GM12878 (cell line): ENCODE measurements around the gene ABCA13. TPM values are rescaled to one million over a fixed set of nuclear protein-coding genes. Genes with fewer than 3 reads are reported as not detected.

Source experiments
- ATAC-seq: fragments of 200-7000 bp; cut with Tn5 transposase; 3 replicates; pipeline ENCODE4 v1.9.1; 2020; ENCODE audit warnings: mild to moderate bottlenecking, moderate library complexity
- BruUV-seq: library from RNA; stranded (reverse); fragments of 400-500 nt; replicated peaks from 2 replicates; lab custom pipeline; 2021; lab: Mats Ljungman, UMichigan
- CTCF ChIA-PET: fragments of 300-600 bp; sonication (Branson Sonifier 250); formaldehyde crosslinking; extraction: SDS; loops from one replicate; lab custom pipeline; 2021; ENCODE audit warnings: inconsistent platforms; lab: Yijun Ruan, JAX
- POLR2A ChIA-PET: fragments of 350-600 bp; formaldehyde crosslinking; extraction: SDS; loops from one replicate; lab custom pipeline; 2021; ENCODE audit warnings: inconsistent platforms; lab: Charles Lee
- RAD21 ChIA-PET: fragments of 300-600 bp; sonication (Branson Sonifier 250); formaldehyde crosslinking; loops from one replicate; lab custom pipeline; 2023; ENCODE audit warnings: antibody characterized with exemption; ENCODE audit not compliant: unreplicated experiment; lab: Charles Lee
- SMC1A ChIA-PET: fragments of 300-600 bp; sonication (Branson Sonifier 250); formaldehyde crosslinking; loops from one replicate; lab custom pipeline; 2023; ENCODE audit not compliant: unreplicated experiment, uncharacterized antibody; lab: Charles Lee
- DNase-seq: peaks from one replicate; pipeline ENCODE4 v3.0.0-alpha.2; 2011; ENCODE audit warnings: low read depth, low spot score
- FAIRE-seq: peaks from 3 replicates; lab custom pipeline; 2011; peaks lifted over from hg19 to GRCh38; lab: Jason Lieb, UNC
- H2AFZ ChIP-seq: 2 replicates; pipeline ENCODE4 v1.6.0; 2011; ENCODE audit warnings: low read depth, low read length, control low read depth; ENCODE audit not compliant: control insufficient read depth
- H3K27ac ChIP-seq: 2 replicates; pipeline ENCODE4 v1.5.1; 2011; ENCODE audit warnings: control low read depth; ENCODE audit not compliant: control insufficient read depth, insufficient read depth
- H3K27me3 ChIP-seq, 2 experiments: replicated peaks in 1 of 2; 2 replicates each; pipeline versions ENCODE4 v1.6.0 to v1.6.1; 2011; ENCODE audit warnings: low read length in 1 of 2; ENCODE audit not compliant: control insufficient read depth in 2 of 2, insufficient read depth in 2 of 2
- H3K36me3 ChIP-seq, 2 experiments: 2 replicates each; pipeline ENCODE4 v1.5.1; 2011; ENCODE audit warnings: low read length in 1 of 2; ENCODE audit not compliant: control insufficient read depth in 2 of 2, insufficient read depth in 2 of 2
- H3K4me1 ChIP-seq: 2 replicates; pipeline ENCODE4 v1.6.1; 2011; ENCODE audit warnings: mild to moderate bottlenecking, low read length, moderate library complexity, mixed read lengths; ENCODE audit not compliant: control insufficient read depth, insufficient read depth
- H3K4me2 ChIP-seq: 2 replicates; pipeline ENCODE4 v1.6.0; 2011; ENCODE audit warnings: control low read depth; ENCODE audit not compliant: control insufficient read depth, insufficient read depth
- H3K4me3 ChIP-seq: fragments of 200-600 bp; sonication (generic); 2 replicates; pipeline ENCODE4 v1.5.1; 2016
- H3K79me2 ChIP-seq: 2 replicates; pipeline ENCODE4 v1.6.0; 2011; ENCODE audit warnings: low read length; ENCODE audit not compliant: control insufficient read depth, insufficient read depth
- H3K9ac ChIP-seq: 2 replicates; pipeline ENCODE4 v1.8.0; 2011; ENCODE audit warnings: low read length, control low read depth, mixed read lengths; ENCODE audit not compliant: control insufficient read depth, insufficient read depth
- H3K9me3 ChIP-seq: replicated peaks from 3 replicates; pipeline ENCODE4 v1.5.1; 2011; ENCODE audit warnings: mild to moderate bottlenecking, low read length; ENCODE audit not compliant: control insufficient read depth, insufficient read depth
- H4K20me1 ChIP-seq: 2 replicates; pipeline ENCODE4 v1.6.0; 2011; ENCODE audit not compliant: control insufficient read depth, insufficient read depth
- CHD2 ChIP-seq: IDR thresholded peaks from 2 replicates; pipeline ENCODE4 v1.6.1; 2011; ENCODE audit warnings: low read depth, low read length, improper control_type of control experiment, borderline replicate concordance
- ESRRA ChIP-seq: IDR thresholded peaks from 2 replicates; pipeline ENCODE4 v1.6.1; 2012; ENCODE audit warnings: mild to moderate bottlenecking, low read length, improper control_type of control experiment
- MTA3 ChIP-seq: IDR thresholded peaks from 2 replicates; pipeline ENCODE4 v1.6.1; 2012; ENCODE audit warnings: low read length, inconsistent platforms, borderline replicate concordance
- MXI1 ChIP-seq: fragments of 150-350 bp; IDR thresholded peaks from 2 replicates; pipeline ENCODE4 v1.6.1; 2011; ENCODE audit warnings: low read depth, mild to moderate bottlenecking, inconsistent platforms, low read length, improper control_type of control experiment
- MYC ChIP-seq: IDR thresholded peaks from 2 replicates; pipeline ENCODE4 v1.6.1; 2011; ENCODE audit warnings: mild to moderate bottlenecking, low read length, moderate library complexity, inconsistent platforms; ENCODE audit not compliant: insufficient read depth, insufficient replicate concordance, insufficient read length, severe bottlenecking
- POU2F2 ChIP-seq: IDR thresholded peaks from 3 replicates; pipeline ENCODE4 v1.6.1; 2011; ENCODE audit warnings: low read depth, mild to moderate bottlenecking, low read length, borderline replicate concordance
- SPI1 ChIP-seq: IDR thresholded peaks from 2 replicates; pipeline ENCODE4 v1.6.1; 2011; ENCODE audit warnings: low read depth, mild to moderate bottlenecking, low read length, moderate library complexity, borderline replicate concordance; ENCODE audit not compliant: insufficient read depth
- SREBF1 ChIP-seq: IDR thresholded peaks from 2 replicates; pipeline ENCODE4 v1.6.1; 2012; ENCODE audit warnings: mild to moderate bottlenecking, low read length
- ZZZ3 ChIP-seq: IDR thresholded peaks from 2 replicates; pipeline ENCODE4 v1.6.1; 2011; ENCODE audit warnings: low read depth; ENCODE audit not compliant: control insufficient read depth, insufficient read length
- WGBS: methylation state at CpG from one replicate; pipeline ENCODE4 v1.1.6; 2016; ENCODE audit warnings: low lambda C conversion rate; ENCODE audit not compliant: insufficient replicate concordance, insufficient coverage; ENCODE audit errors: missing lambda C conversion rate; 5-methylcytosine and 5-hydroxymethylcytosine counted together
- in situ Hi-C: fragments of 300-500 bp; cut with MboI; formaldehyde crosslinking; loops from 9 replicates; pipeline ENCODE4 v1.14.3; 2018; ENCODE audit warnings: mixed read lengths
- intact Hi-C: fragments of 100-400 bp; cut with micrococcal nuclease; formaldehyde crosslinking; loops from one replicate; pipeline ENCODE4 v1.14.2; 2022; ENCODE audit not compliant: unreplicated experiment
- polyA plus RNA-seq, 11 experiments: library from polyadenylated mRNA; depleted of rRNA in 4 of 11; unstranded in 6 of 11; stranded (reverse) in 5 of 11; fragments of >200 nt; fragmentation: Nextera tagmentation in 4 of 11; fragmentation: Illumina TruSeq in 1 of 11; extraction: Ambion mirVana in 4 of 11; extraction: Trizol in 1 of 11; gene quantifications; 1 replicate in 1 of 11; 2 replicates in 10 of 11; pipeline versions ENCODE4 v1.2.1 to v1.2.3, GENCODE V29; 2011 to 2016; ENCODE audit warnings: inconsistent platforms in 2 of 11, missing spikeins in 2 of 11, low read depth in 1 of 11
- total RNA-seq, 4 experiments: library from RNA; depleted of rRNA in 3 of 4; stranded (reverse); fragments of >200 nt in 3 of 4; fragmentation: Illumina TruSeq in 1 of 4; extraction: Trizol in 1 of 4; gene quantifications; 2 replicates each; pipeline versions ENCODE4 v1.2.1 to v1.2.3, GENCODE V29; 2013 to 2021
- TF ChIP-seq, protein P1 (sequence below): IDR thresholded peaks from 2 replicates; pipeline ENCODE4 v1.6.1; 2011; ENCODE audit warnings: mild to moderate bottlenecking, low read depth, low read length, moderate library complexity; ENCODE audit not compliant: insufficient replicate concordance
- TF ChIP-seq, protein P2 (sequence below): fragments of 150-350 bp; IDR thresholded peaks from 2 replicates; pipeline ENCODE4 v1.6.1; 2016; ENCODE audit warnings: low read depth, low read length
- TF ChIP-seq, protein P3 (sequence below): fragments of 450-650 bp; IDR thresholded peaks from 2 replicates; pipeline ENCODE4 v1.6.1; 2017; ENCODE audit warnings: mild to moderate bottlenecking, moderate library complexity
- TF ChIP-seq, protein P4 (sequence below): fragments of 450-650 bp; IDR thresholded peaks from 2 replicates; pipeline ENCODE4 v1.6.1; 2017; ENCODE audit warnings: mild to moderate bottlenecking, low read depth, inconsistent platforms; ENCODE audit not compliant: poor library complexity, severe bottlenecking

The ABCA13 gene
- total and polyA plus RNA-seq, 10 of the 15 experiments (the other 5 are each of a cell fraction or from before 2014, with no cell fraction given), result under 0.01 to 0.98 (median 0.04) TPM; not detected in 2

DNA sequence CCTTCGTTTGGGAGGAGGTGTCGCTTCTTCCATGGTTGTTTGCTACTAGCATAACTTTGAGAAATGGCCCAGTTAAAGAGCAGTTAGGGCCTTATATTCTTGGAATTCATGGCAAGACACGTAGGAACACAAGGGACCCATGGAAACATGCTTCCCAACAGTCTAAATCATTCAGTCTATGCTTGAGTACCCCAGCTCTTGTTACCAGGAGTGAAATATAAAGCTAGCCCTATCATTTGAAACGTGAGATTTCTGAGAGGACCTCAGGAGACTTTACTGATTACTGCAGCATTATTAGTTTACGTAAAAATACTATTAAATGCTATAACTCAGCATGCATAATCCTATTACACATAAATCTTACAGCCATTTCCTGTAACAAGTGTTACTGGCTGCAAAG, 424.5 kb downstream of the ABCA13 start:
- no peak for ATAC-seq
- ChIA-PET SMC1A (no interaction called here), RAD21 (no interaction called here), POLR2A (no interaction called here), CTCF (no interaction called here)
- in situ Hi-C loops, result no loop called here
- H3K4me3 ChIP-seq, result no peak overlapping the region
- H3K27me3 ChIP-seq, result no peaks in the 10 kb centered on the region
- no TSS peak for BruUV-seq
- no peak overlapping the region for H3K4me2 ChIP-seq
- no peak for DNase-seq
- no peak overlapping the region for H3K27ac ChIP-seq
- no peaks in the 10 kb centered on the region for H3K9me3 ChIP-seq
- H3K36me3 ChIP-seq, result no peaks in the 10 kb centered on the region
- no peak for FAIRE-seq
- intact Hi-C loops, result no loop called here
- H3K4me1 ChIP-seq, result no peaks in the 10 kb centered on the region
- no peaks in the 10 kb centered on the region for H3K79me2 ChIP-seq
- H4K20me1 ChIP-seq, result no peaks in the 10 kb centered on the region
- no peak overlapping the region for H3K9ac ChIP-seq
- no peak overlapping the region for H2AFZ ChIP-seq
- WGBS, result 25% methylated on average over 5 of the region's 5 CpGs
- TF ChIP-seq MTA3 (no peak), MXI1 (no peak), ZZZ3 (no peak), SREBF1 (no peak), POU2F2 (no peak), SPI1 (no peak), MYC (no peak), CHD2 (no peak), ESRRA (no peak)
- TF ChIP-seq, protein P1, sequence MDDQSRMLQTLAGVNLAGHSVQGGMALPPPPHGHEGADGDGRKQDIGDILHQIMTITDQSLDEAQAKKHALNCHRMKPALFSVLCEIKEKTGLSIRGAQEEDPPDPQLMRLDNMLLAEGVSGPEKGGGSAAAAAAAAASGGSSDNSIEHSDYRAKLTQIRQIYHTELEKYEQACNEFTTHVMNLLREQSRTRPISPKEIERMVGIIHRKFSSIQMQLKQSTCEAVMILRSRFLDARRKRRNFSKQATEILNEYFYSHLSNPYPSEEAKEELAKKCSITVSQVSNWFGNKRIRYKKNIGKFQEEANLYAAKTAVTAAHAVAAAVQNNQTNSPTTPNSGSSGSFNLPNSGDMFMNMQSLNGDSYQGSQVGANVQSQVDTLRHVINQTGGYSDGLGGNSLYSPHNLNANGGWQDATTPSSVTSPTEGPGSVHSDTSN, result no peak
- TF ChIP-seq, protein P2, sequence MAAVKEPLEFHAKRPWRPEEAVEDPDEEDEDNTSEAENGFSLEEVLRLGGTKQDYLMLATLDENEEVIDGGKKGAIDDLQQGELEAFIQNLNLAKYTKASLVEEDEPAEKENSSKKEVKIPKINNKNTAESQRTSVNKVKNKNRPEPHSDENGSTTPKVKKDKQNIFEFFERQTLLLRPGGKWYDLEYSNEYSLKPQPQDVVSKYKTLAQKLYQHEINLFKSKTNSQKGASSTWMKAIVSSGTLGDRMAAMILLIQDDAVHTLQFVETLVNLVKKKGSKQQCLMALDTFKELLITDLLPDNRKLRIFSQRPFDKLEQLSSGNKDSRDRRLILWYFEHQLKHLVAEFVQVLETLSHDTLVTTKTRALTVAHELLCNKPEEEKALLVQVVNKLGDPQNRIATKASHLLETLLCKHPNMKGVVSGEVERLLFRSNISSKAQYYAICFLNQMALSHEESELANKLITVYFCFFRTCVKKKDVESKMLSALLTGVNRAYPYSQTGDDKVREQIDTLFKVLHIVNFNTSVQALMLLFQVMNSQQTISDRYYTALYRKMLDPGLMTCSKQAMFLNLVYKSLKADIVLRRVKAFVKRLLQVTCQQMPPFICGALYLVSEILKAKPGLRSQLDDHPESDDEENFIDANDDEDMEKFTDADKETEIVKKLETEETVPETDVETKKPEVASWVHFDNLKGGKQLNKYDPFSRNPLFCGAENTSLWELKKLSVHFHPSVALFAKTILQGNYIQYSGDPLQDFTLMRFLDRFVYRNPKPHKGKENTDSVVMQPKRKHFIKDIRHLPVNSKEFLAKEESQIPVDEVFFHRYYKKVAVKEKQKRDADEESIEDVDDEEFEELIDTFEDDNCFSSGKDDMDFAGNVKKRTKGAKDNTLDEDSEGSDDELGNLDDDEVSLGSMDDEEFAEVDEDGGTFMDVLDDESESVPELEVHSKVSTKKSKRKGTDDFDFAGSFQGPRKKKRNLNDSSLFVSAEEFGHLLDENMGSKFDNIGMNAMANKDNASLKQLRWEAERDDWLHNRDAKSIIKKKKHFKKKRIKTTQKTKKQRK, result no peak
- TF ChIP-seq, protein P3, sequence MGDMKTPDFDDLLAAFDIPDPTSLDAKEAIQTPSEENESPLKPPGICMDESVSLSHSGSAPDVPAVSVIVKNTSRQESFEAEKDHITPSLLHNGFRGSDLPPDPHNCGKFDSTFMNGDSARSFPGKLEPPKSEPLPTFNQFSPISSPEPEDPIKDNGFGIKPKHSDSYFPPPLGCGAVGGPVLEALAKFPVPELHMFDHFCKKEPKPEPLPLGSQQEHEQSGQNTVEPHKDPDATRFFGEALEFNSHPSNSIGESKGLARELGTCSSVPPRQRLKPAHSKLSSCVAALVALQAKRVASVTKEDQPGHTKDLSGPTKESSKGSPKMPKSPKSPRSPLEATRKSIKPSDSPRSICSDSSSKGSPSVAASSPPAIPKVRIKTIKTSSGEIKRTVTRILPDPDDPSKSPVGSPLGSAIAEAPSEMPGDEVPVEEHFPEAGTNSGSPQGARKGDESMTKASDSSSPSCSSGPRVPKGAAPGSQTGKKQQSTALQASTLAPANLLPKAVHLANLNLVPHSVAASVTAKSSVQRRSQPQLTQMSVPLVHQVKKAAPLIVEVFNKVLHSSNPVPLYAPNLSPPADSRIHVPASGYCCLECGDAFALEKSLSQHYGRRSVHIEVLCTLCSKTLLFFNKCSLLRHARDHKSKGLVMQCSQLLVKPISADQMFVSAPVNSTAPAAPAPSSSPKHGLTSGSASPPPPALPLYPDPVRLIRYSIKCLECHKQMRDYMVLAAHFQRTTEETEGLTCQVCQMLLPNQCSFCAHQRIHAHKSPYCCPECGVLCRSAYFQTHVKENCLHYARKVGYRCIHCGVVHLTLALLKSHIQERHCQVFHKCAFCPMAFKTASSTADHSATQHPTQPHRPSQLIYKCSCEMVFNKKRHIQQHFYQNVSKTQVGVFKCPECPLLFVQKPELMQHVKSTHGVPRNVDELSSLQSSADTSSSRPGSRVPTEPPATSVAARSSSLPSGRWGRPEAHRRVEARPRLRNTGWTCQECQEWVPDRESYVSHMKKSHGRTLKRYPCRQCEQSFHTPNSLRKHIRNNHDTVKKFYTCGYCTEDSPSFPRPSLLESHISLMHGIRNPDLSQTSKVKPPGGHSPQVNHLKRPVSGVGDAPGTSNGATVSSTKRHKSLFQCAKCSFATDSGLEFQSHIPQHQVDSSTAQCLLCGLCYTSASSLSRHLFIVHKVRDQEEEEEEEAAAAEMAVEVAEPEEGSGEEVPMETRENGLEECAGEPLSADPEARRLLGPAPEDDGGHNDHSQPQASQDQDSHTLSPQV, result no peak
- TF ChIP-seq, protein P4, sequence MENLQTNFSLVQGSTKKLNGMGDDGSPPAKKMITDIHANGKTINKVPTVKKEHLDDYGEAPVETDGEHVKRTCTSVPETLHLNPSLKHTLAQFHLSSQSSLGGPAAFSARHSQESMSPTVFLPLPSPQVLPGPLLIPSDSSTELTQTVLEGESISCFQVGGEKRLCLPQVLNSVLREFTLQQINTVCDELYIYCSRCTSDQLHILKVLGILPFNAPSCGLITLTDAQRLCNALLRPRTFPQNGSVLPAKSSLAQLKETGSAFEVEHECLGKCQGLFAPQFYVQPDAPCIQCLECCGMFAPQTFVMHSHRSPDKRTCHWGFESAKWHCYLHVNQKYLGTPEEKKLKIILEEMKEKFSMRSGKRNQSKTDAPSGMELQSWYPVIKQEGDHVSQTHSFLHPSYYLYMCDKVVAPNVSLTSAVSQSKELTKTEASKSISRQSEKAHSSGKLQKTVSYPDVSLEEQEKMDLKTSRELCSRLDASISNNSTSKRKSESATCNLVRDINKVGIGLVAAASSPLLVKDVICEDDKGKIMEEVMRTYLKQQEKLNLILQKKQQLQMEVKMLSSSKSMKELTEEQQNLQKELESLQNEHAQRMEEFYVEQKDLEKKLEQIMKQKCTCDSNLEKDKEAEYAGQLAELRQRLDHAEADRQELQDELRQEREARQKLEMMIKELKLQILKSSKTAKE, result no peak
